Tibial artery (tissue), 4 donors: ENCODE data around the gene ALDH1B1.

Experiments used
- DNase-seq, 2 donors: peaks; one replicate each; pipeline ENCODE4 v3.0.0-alpha.2; 2019
- H3K27ac ChIP-seq, 2 donors: fragments of 200-600 bp; sonication (generic) in 1 of 2; 1 replicate in 1 of 2; 2 replicates in 1 of 2; pipeline ENCODE4 v1.5.1; 2018 to 2019; ENCODE audit warnings: mild to moderate bottlenecking in 1 of 2
- H3K27me3 ChIP-seq, 2 donors: fragments of 200-600 bp; sonication (generic) in 1 of 2; one replicate each; pipeline versions ENCODE4 v1.5.1 to v1.6.0; 2016 to 2019
- H3K36me3 ChIP-seq, 3 donors: fragments of 200-600 bp; sonication (generic) in 2 of 3; one replicate each; pipeline ENCODE4 v1.5.1; 2016 to 2019; ENCODE audit warnings: mild to moderate bottlenecking in 2 of 3
- H3K4me1 ChIP-seq, 4 donors: fragments of 200-600 bp; sonication (generic) in 2 of 4; 1 replicate in 3 of 4; 2 replicates in 1 of 4; pipeline ENCODE4 v1.5.1; 2016 to 2019
- H3K4me3 ChIP-seq, 2 donors: fragments of 200-600 bp; sonication (generic) in 1 of 2; 1 replicate in 1 of 2; 2 replicates in 1 of 2; pipeline ENCODE4 v1.5.1; 2018 to 2019; ENCODE audit warnings: mild to moderate bottlenecking in 2 of 2
- H3K9me3 ChIP-seq, 3 donors: fragments of 200-600 bp; sonication (generic) in 1 of 3; one replicate each; pipeline ENCODE4 v1.5.1; 2016 to 2019
- intact Hi-C: fragments of 100-400 bp; cut with DNase I; formaldehyde crosslinking; loops from one replicate; pipeline ENCODE4 v1.15.0; 2023; ENCODE audit warnings: low total_unique reads
- TF ChIP-seq, protein P1 (sequence below), 2 experiments: fragments of 200-600 bp in 1 of 2; fragments of 450-650 bp in 1 of 2; IDR thresholded peaks; one replicate each; pipeline ENCODE4 v1.5.1; 2017 to 2019; ENCODE audit warnings: antibody characterized with exemption in 2 of 2, mild to moderate bottlenecking in 1 of 2, moderate library complexity in 1 of 2

Gene ALDH1B1

DNA sequence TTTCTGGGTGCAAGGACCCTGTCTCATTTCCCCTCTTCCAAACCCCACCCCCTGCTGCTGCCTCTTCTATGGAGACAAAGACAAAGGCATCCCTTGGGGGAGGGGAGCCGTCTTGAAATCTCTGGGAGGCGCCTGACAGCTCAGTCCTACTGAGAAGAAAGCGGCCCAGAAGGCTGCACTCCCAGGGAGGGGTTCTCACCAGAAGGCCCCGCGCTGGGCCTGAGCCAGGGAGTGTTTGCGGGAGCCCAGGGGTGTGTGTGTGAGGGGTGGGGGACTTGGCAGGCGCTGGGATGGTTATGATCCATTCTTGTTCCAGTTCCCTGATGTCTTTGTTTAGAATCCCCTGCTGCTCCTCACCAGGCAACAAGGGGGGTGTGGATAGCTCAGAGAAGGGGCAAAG is 45.7 kb upstream of the ALDH1B1 start:
- Histone ChIP-seq H3K4me3 (no peak overlapping the region), H3K27me3 (peaks cover 0 to 5% of the 10 kb centered on the region in 2 donors), H3K9me3 (no peaks in the 10 kb centered on the region), H3K4me1 (no peaks in the 10 kb centered on the region), H3K27ac (no peak overlapping the region), H3K36me3 (no peaks in the 10 kb centered on the region)
- intact Hi-C loops, result no loop called here
- TF ChIP-seq, protein P1, sequence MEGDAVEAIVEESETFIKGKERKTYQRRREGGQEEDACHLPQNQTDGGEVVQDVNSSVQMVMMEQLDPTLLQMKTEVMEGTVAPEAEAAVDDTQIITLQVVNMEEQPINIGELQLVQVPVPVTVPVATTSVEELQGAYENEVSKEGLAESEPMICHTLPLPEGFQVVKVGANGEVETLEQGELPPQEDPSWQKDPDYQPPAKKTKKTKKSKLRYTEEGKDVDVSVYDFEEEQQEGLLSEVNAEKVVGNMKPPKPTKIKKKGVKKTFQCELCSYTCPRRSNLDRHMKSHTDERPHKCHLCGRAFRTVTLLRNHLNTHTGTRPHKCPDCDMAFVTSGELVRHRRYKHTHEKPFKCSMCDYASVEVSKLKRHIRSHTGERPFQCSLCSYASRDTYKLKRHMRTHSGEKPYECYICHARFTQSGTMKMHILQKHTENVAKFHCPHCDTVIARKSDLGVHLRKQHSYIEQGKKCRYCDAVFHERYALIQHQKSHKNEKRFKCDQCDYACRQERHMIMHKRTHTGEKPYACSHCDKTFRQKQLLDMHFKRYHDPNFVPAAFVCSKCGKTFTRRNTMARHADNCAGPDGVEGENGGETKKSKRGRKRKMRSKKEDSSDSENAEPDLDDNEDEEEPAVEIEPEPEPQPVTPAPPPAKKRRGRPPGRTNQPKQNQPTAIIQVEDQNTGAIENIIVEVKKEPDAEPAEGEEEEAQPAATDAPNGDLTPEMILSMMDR (IDR thresholded peaks at IDR 0.05), result no peak
- DNase-seq, result no peak

DNA sequence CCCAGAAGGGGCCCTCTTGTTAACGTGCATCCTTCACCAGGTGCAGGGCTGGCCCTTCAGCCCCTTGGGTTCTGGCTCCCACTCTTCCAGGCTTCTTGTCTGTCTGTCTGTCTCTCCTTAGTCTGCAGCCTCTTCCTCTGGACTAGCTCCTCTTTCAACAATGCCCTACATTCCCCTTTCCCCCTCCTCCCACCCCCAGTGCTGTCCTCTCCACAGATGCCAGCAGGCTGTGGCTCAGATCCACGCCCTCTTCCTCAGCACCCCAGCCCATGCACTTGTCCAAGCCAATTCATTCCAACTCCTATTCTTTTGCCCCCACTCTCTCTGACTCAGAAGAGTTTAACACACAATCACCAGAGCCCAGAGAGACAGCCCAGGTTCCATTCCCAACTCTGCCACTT is 45.2 kb upstream of the ALDH1B1 start:
- H3K36me3 ChIP-seq, result no peaks in the 10 kb centered on the region
- peaks cover 0 to 8% of the 10 kb centered on the region in 2 donors for H3K27me3 ChIP-seq
- no peak overlapping the region for H3K4me3 ChIP-seq
- TF ChIP-seq, protein P1 (IDR thresholded peaks at IDR 0.05), result no peak
- H3K4me1 ChIP-seq, result no peaks in the 10 kb centered on the region
- H3K9me3 ChIP-seq, result no peaks in the 10 kb centered on the region
- intact Hi-C loops, result no loop called here
- no peak for DNase-seq
- H3K27ac ChIP-seq, result no peak overlapping the region

DNA sequence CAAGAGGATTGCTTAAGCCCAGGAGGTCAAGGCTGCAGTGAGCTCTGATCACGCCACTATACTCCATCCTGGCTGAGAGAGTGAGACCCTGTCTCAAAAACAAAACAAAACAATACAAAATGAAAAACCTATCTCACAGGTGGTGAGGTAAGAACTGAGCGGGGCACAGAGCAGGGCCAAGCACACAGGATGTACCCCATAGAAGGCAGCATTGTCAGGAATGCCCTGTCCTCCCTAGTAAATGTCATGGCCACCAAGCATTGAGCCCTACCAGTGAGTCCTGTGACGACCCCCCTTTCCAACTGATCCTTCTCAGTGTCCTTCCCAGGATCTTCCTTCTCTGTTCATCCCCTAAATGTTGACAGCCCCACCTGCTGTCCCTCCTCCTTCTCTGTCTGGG is 44.6 kb upstream of the ALDH1B1 start:
- Histone ChIP-seq H3K4me1 (no peaks in the 10 kb centered on the region), H3K4me3 (no peak overlapping the region), H3K27ac (no peak overlapping the region), H3K36me3 (no peaks in the 10 kb centered on the region), H3K9me3 (no peaks in the 10 kb centered on the region), H3K27me3 (peaks cover 0 to 11% of the 10 kb centered on the region in 2 donors)
- intact Hi-C loops, result no loop called here
- TF ChIP-seq, protein P1 (IDR thresholded peaks at IDR 0.05), result no peak
- DNase-seq, result no peak

DNA sequence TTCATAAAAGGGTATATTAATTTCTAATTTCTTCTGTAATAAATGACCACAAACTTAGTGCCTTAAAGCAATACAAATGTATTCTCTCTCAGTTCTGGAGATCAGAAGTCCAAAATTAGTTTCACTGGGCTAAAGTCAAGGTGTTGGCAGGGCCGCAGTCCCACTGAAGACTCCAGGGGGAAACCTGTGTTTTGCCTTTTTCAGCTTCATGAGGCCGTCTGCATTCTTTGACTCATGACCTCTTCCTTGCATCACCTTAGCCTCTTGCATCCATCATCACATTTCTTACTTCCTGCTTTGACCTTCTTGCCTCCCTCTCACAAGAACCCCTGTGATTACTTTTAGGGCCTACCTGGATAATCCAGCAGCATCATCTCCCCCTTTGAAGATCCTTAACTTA is 42.0 kb upstream of the ALDH1B1 start:
- Histone ChIP-seq H3K36me3 (no peaks in the 10 kb centered on the region), H3K27me3 (peaks cover 0 to 11% of the 10 kb centered on the region in 2 donors), H3K4me1 (no peaks in the 10 kb centered on the region), H3K4me3 (no peak overlapping the region), H3K27ac (no peak overlapping the region), H3K9me3 (no peaks in the 10 kb centered on the region)
- TF ChIP-seq, protein P1 (IDR thresholded peaks at IDR 0.05), result no peak
- no peak for DNase-seq
- intact Hi-C loops, result loop anchor here (10.0 kb wide), 1 partner anchor 56 kb away; no protein-coding TSS in a partner anchor

DNA sequence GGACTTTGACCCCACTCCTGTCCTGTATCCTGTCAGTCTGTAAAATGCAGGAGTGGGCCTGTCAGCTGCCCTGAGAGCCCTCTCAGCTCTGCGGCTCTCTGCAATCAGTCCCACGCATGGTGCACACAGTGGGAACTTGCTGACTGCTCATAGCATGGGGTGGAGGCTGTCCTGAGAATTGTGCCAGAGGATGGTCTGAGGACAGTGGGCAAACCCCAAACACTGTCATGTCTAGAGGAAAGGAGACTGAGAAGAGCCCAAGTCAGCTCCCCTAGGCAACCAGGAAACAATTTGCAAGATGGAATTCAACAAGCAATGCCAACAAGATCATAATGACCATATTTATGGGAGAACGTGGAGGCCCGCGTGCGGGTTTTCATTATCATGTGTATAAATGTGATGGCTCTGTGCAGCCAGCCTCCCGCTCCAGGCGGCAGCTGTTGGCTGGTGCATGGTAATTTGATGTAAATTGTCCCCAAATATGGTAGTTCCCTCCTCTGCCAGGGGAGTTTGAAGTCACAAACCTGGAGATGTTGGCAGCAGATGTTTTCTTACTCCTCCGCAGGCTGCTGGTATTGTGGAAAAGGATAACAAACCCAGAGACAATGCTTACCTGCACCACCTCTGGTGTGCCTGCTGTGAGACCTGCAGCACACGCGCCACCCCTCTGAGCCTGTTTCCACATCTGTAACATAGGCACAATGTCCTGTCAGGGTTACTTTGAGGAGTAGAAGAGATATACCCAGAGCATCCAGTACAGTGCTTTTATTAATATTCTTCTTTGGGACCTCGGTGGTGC is 39.8 kb upstream of the ALDH1B1 start:
- intact Hi-C loops, result loop anchor here (10.0 kb wide), 1 partner anchor 58 kb away; no protein-coding TSS in a partner anchor

More for the DNA sequence above, 39.8 kb upstream of the ALDH1B1 start:
- no peak overlapping the region for H3K27ac ChIP-seq
- H3K9me3 ChIP-seq, result no peaks in the 10 kb centered on the region
- DNase-seq, result peak; percentile 9 to 46
- TF ChIP-seq, protein P1 (IDR thresholded peaks at IDR 0.05), result no peak
- H3K27me3 ChIP-seq, result peaks cover 0 to 11% of the 10 kb centered on the region in 2 donors
- H3K4me3 ChIP-seq, result no peak overlapping the region
- H3K36me3 ChIP-seq, result no peaks in the 10 kb centered on the region
- no peaks in the 10 kb centered on the region for H3K4me1 ChIP-seq
